K562 (cell line): ENCODE results near the gene STOML3. TPM values are rescaled to one million over a fixed set of nuclear protein-coding genes. Genes with fewer than 3 reads are reported as not detected.

ENCODE experiments used
- AFF4 ChIP-seq: sonication (generic); formaldehyde crosslinking; IDR thresholded peaks from 2 replicates; pipeline ENCODE4 v1.8.0; 2023; ENCODE audit warnings: mild to moderate bottlenecking, missing genetic modification reagents
- ATF6 ChIP-seq: sonication (generic); formaldehyde crosslinking; IDR thresholded peaks from 2 replicates; pipeline ENCODE4 v1.4.0; 2020; ENCODE audit warnings: mild to moderate bottlenecking, missing genetic modification reagents
- CEBPZ ChIP-seq: fragments of 150-350 bp; IDR thresholded peaks from 2 replicates; pipeline ENCODE4 v1.6.1; 2014; ENCODE audit warnings: low read depth, mild to moderate bottlenecking, low read length, borderline replicate concordance
- E2F4 ChIP-seq: sonication (generic); formaldehyde crosslinking; IDR thresholded peaks from 2 replicates; pipeline ENCODE4 v1.8.0; 2022; ENCODE audit warnings: mild to moderate bottlenecking, low read depth, missing genetic modification reagents
- E2F5 ChIP-seq: sonication (generic); formaldehyde crosslinking; IDR thresholded peaks from 2 replicates; pipeline ENCODE4 v1.8.0; 2022; ENCODE audit warnings: mild to moderate bottlenecking, missing genetic modification reagents
- HLTF ChIP-seq: fragments of 450-650 bp; IDR thresholded peaks from 2 replicates; pipeline ENCODE4 v1.6.1; 2016
- KAT8 ChIP-seq: fragments of 450-650 bp; IDR thresholded peaks from 2 replicates; pipeline ENCODE4 v1.6.1; 2016; ENCODE audit warnings: low read depth, mild to moderate bottlenecking
- RBM17 ChIP-seq: fragments of 200-400 bp; formaldehyde crosslinking; IDR thresholded peaks from 2 replicates; pipeline ENCODE4 v1.6.1; 2017; ENCODE audit warnings: low read depth, mild to moderate bottlenecking, low read length, borderline replicate concordance
- RNF2 ChIP-seq: sonication (generic); IDR thresholded peaks from 2 replicates; pipeline ENCODE4 v1.6.1; 2016
- VEZF1 ChIP-seq: fragments of 200-800 bp; sonication (Bioruptor generic); IDR thresholded peaks from 2 replicates; pipeline ENCODE4 v1.6.1; 2017; ENCODE audit warnings: missing genetic modification characterization, missing compliant biosample characterization
- ZHX1 ChIP-seq: fragments of 150-350 bp; conservative IDR thresholded peaks from 2 replicates; pipeline ENCODE4 v1.6.1; 2014; ENCODE audit warnings: low read length
- ZNF174 ChIP-seq: fragments of 250-450 bp; sonication (Bioruptor Pico); IDR thresholded peaks from 2 replicates; pipeline ENCODE4 v1.4.0; 2020; ENCODE audit warnings: mild to moderate bottlenecking
- polyA plus RNA-seq, 8 experiments: library from polyadenylated mRNA; depleted of rRNA in 4 of 8; stranded (reverse) in 5 of 8; unstranded in 3 of 8; fragments of >200 nt; fragmentation: Nextera tagmentation in 2 of 8; fragmentation: Illumina TruSeq in 1 of 8; extraction: Ambion mirVana in 2 of 8; extraction: Trizol in 1 of 8; gene quantifications; 2 replicates each; pipeline versions ENCODE4 v1.2.1 to v1.2.3, GENCODE V29; 2011 to 2014; ENCODE audit warnings: inconsistent platforms in 1 of 8, missing spikeins in 1 of 8
- total RNA-seq, 7 experiments: library from RNA; depleted of rRNA in 6 of 7; stranded (reverse); fragments of >200 nt in 6 of 7; fragmentation: Illumina TruSeq in 2 of 7; extraction: Trizol in 2 of 7; gene quantifications; 2 replicates each; pipeline versions ENCODE4 v1.2.1 to v1.2.3, GENCODE V29; 2011 to 2021; ENCODE audit warnings: low replicate concordance in 1 of 7

The STOML3 gene
- total and polyA plus RNA-seq, 9 of the 15 experiments (the other 6 are each of a cell fraction or from before 2014, with no cell fraction given): 0.04 TPM; not detected in 8

GRCh38 chr13:38998739-38999138 is 8.1 kb upstream of the STOML3 start (continued):
- TF ChIP-seq AFF4 (CRISPR knock-in tag) (no peak), E2F4 (no peak), RNF2 (0 out of 2 replicates have a peak, but pooled peaks have one; percentile 43), E2F5 (no peak), ATF6 (CRISPR knock-in tag) (no peak), CEBPZ (no peak), ZHX1 (no peak), ZNF174 (no peak), RBM17 (no peak), HLTF (no peak), KAT8 (no peak), VEZF1 (CRISPR knock-in tag) (peak; percentile 62)
